Forelimb muscle (tissue), 1 donor: Measurements from ENCODE around the gene FXYD6. TPM values are rescaled to one million over a fixed set of nuclear protein-coding genes. Genes with fewer than 3 reads are reported as not detected.
"Not testable (repeated sequence)": the region's sequence is repeated elsewhere in the genome, so short reads cannot be mapped to it uniquely, and the experiment has no call there.

ENCODE experiments used
- DNase-seq: peaks from one replicate; pipeline ENCODE4 v3.0.0-alpha.2; 2013; ENCODE audit warnings: low read depth
- polyA plus RNA-seq: library from polyadenylated mRNA; unstranded; fragments of 120-200 nt; gene quantifications from one replicate; pipeline ENCODE4 v1.2.1, GENCODE V29; 2013; ENCODE audit not compliant: insufficient read length

FXYD6 gene
- polyA plus RNA-seq, 1 donor: 192 TPM

DNA sequence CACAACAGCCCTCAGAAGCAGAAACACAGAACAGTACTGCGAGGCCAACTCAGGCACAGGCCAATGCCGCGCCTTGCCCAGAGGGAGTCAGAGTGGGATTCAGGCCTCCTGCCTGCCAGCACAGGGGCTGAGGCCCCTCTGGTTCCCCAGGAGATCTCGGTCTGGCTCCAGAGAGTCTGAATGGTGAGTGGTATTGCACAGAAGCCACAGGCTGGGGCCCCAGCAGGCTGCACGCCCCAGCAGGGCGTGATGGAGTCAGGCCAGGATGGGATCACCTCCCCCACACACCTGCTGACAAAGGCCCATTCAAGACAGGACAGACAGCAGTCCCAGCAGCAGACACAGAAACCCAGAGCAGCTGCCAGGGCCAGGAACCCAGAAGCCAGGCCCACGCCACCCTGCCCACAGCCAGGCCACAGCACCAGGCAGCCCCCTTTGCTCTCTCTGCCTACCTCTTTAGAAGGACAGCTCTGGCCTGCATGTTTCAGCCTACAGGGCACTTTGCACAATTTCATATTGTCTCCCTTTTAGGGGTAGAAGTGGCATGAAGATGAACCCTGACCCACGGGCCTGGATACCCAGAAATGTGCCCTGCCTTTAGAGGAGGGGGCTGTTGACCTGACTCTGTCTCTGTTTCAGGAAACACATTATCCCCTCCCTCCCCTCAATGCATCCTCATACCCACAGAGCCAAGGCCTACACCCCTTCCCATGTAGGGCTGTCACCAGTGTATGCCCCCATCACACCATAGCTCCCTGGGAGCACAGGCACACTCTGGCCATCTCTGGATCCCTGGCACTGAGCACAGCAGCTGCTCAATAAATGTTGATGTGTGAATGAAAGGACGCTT lies 6.1 kb downstream of the FXYD6 start:
- no peak for DNase-seq

DNA sequence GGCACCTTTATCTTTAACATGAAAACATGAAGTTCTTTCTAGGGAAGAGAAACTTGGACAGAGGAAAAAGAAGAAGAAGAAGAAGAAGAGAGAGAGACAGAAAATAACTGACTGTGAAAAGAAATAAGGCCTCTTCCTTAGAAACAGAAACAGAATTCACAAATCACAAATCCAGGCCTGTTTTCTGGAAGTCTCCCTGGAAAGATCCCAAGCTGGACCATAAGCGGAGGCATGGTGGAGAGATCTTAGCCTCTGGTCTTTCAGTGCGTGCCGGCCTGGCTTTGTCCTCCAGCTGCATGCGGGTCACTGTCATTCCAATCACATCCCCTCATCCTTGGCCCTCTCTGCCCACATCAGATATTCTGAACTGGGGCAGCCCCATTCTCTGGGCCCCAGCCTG lies 6.9 kb downstream of the FXYD6 start:
- DNase-seq: no peak

DNA sequence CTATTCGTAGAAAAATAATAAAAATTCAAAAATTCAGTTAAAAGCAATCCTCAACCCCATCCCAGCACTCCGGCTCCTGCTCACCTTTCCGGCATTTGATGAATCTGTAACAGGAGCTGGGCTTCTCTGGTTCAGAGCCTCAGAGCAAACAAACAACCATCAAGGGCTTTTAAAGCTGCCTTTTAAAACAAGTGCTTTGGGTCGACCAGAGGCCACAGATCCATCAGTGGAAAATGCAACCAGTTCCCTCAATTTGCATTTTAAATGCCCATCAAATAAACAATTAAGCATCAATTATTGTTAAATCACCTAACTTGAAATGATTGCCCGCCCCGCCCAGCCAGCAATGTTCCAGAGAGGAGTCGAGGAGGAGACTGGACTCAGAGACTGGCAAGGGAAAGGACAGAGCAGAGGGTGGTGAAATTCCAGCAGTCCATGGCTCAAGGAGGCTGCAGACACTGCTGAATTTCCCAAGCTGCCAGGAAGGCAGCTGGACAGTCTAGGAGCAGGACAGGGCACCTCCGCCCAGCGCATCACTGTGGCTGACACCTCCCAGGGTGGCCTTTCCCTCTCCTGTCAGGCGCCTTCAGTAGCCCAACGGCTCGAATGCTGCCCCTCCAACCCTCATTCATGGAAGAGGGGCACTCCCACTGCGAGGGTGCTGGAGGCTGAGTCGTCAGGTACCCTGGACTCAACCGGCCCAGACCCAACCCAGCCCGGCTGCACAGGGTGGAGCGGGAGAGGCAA lies 7.5 kb downstream of the FXYD6 start:
- no peak for DNase-seq

GRCh38 chr11:117868088-117868487 lies 8.4 kb downstream of the FXYD6 start:
- DNase-seq: no peak

GRCh38 chr11:117866526-117866925 lies 9.9 kb downstream of the FXYD6 start:
- no peak for DNase-seq

GRCh38 chr11:117865546-117865945 lies 10.9 kb downstream of the FXYD6 start:
- DNase-seq: not testable (repeated sequence)

- no peak for DNase-seq
These were observed 13.1 kb downstream of the FXYD6 start for GRCh38 chr11:117863383-117863782.

DNA sequence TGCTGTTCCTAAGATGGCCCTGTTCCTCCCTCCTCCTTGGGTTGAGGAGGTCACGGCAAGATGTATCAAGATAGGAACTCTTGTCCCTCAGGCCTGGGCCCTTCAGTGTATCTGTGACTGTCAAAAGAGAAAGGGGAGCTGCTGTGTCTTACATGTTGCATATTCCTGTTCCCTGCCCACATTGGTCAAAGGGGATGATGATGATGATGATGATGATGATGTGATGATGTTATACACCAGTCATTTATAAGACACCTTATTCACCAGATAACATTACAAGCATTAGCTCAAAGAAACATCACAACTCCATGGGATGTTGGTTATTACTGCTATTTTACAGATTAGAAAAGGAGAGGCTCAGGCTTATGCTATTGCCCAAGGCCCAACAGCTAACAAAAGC lies 13.7 kb downstream of the FXYD6 start:
- DNase-seq: no peak

DNA sequence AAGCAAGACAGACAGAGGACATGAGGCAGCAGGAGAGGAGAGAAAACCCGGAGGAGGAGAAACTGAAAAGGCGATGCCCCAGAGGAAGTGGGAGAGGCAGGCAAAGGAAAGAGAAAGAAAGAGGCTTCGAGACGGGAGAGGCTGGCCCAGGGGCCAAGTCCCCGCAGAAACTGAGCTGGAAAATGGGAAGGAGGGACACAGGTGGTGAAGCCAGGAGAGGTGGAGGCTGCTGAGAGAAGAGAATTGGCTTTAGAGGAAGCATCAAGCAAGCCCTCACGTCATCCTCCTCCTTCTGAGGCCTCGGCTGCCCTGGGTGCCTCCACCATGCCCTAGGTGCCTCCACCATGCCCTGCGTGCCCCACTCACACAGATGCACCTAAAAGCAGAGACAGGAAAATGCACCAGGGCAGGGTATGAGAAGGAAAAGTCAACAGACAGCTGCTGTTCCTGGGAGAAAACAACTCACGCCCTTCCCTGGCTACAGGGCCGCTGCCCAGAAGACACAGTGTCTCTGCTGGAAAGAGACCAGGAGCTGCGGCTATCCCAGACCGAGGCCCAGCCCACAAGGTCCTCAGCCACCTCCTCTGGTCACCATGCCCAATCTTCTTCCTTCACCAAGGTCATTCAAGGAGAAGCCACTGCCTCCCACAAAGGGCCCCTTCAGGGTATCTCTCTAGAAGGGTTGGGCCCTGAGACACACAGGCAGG lies 14.3 kb downstream of the FXYD6 start:
- no peak for DNase-seq

DNA sequence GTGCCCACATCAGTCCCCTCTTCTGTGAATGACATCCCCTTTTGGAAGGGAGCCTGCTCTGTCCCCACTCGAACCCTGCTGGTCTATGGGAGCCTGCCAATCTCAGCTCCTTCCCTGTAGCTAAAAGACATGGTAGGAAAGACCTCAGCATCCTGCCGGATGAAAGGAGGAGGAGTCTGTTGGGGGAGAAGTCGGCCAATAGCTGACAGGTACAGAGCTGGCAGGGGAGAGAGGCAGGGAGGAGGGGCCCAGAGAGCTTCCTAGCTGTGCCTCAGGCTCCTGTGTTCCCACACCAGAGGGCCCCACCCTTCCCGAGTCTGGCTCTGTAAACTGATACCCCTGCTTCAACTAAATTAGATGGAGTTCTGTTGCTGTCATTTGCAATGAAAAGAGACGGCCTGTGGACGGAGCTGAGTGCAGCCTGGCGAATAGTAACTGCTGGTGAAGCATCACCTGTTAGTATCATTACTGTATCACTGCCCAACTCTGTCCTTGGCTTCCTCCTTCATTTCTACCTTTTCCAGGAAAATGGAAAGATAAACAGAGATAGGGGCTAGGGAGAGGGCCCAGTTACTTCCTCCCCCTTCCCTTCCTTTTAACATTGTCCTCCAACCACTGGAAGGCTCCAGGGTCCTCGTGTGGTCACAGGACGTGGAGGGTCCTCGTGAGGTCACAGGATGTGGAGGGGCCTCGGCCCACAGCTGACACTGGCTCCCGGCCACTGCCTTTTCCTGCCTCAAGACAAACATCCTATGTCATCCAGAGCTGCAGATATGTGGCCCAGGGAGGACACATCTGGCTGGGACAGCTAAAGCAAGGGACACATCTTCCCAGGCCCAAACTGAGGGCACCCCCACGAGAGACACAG lies 15.1 kb downstream of the FXYD6 start:
- DNase-seq: no peak

DNA sequence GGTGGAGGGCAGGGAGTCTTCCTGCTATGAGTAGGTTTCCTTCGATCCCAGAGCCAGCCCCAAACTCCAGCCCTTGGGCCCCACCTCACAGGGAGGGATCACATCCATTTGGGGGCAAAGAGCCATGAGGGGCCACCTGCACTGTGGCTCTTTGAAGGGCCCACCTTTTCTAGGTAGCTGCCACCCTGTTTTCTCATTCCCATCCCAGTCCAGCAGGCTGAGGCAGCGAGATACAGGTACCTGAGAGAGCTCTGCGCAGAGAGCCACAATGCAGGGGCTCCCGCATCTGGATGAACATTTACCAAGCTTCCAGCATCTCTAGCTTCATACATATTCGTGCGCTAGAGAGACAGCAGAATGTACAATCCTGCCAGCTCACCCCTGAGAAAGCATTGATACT lies 16.3 kb downstream of the FXYD6 start:
- DNase-seq: no peak

GRCh38 chr11:117859488-117860112 lies 16.9 kb downstream of the FXYD6 start:
- DNase-seq: no peak

DNA sequence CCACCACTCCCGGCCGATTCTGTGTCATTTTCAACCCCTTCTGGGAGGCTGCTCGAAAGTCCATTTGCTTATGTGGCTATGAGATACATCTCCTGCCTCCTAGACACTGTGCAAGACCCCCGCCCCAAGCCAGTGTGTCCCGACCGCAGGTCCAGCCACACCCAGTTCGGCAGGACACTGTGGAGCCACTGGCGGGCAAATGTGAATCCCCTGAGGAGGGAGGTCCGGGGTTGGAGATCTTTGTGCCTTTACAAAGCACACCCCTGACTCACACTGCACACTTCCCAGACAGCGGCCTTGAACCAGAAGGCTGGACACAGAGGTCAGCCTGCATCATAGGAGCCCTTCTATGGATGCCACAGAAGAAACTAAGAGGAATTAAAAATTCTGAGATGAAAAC lies 17.4 kb downstream of the FXYD6 start:
- no peak for DNase-seq

DNA sequence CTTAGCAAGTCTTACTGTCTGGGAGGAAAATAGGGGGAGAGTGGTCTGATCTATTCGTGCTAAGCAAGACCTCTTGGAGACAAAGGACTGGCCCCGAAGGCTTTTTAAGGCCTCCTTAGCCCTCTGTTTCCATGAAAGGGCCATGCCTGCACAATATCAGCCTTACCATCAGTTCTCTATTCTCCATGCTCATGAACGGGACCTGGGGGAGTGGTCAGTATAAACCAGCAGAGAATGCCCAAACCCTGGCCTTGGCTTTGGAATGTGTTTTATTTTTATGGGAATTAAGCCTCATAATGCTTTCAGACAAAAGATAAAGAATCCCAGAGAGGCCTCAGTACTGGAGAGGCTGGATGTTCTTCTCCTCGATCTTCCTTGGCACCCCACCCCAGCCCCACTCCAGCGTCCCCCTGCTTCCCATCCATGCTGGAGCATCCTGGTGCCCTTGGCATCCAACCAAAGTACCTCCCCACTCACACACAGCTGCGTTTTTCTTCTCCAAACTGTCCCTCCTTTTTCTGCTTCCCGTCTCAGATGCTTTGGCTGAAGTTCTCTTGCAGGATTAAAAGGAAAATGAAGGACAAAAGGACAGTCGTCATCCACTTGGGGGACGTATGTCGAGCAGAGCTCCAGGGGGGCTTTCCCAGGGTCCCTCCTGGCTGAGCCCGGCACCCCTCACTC lies 18.6 kb downstream of the FXYD6 start:
- no peak for DNase-seq

GRCh38 chr11:117855912-117856651 lies 20.4 kb downstream of the FXYD6 start:
- DNase-seq: no peak

GRCh38 chr11:117855186-117855845 lies 21.1 kb downstream of the FXYD6 start:
- DNase-seq: no peak

DNA sequence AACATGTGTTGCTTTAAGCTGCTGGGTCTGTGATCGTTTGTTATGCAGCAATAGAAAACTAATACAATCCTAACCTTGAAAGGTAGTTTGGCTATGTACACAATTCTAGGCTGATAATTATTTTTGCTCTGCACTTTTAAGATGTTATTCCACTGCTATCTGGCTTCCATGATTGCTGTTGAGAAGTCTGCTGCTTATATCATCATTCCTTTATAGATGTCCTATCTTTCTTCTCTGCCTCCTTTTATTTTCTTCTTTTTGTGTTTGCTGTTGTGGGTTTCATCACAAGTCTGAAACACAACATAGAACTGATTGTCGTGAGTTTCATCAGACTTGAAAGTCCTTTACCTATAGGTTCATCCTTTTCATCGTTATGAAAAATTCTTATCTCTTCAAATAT lies 24.1 kb downstream of the FXYD6 start:
- DNase-seq: no peak

DNA sequence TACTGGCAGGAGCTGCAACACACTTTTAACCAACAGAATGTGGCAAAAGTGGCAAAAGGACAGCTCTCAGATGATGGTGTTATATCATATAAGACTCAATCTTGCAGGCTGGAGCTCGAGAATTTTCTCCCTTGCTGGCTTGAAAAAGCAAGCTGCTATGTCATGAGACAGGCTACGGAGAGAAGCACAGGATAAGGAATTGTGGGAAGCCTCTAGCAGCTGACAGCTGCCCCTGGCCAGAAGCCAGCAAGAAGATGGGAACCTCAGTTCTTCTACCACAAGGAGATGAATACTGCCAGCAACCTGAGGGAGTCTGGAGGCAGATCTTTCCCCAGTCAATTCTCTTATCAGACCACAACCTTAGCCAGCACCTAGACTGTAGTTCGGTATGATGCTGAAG lies 24.6 kb downstream of the FXYD6 start:
- no peak for DNase-seq

GRCh38 chr11:117851106-117851505 lies 25.4 kb downstream of the FXYD6 start:
- no peak for DNase-seq
